Skeletal muscle satellite cell (primary cell): Measurements from ENCODE around the gene TCF12.
A peak's percentile ranks its signal among the peaks of the same experiment; 100 is the strongest.

Source experiments
- H3K27me3 ChIP-seq: 2 replicates; pipeline ENCODE4 v1.7.0; 2013; ENCODE audit warnings: low read length; ENCODE audit not compliant: control insufficient read depth, insufficient read depth
- H3K36me3 ChIP-seq: 2 replicates; pipeline ENCODE4 v1.7.0; 2013; ENCODE audit warnings: mild to moderate bottlenecking, control low read depth, low read length; ENCODE audit not compliant: insufficient read depth
- H3K4me1 ChIP-seq: 2 replicates; pipeline ENCODE4 v1.7.0; 2013; ENCODE audit warnings: low read length; ENCODE audit not compliant: control insufficient read depth, insufficient read depth
- H3K4me2 ChIP-seq: 2 replicates; pipeline ENCODE4 v1.7.0; 2013; ENCODE audit warnings: mild to moderate bottlenecking, low read length
- H3K4me3 ChIP-seq: 2 replicates; pipeline ENCODE4 v1.7.0; 2013; ENCODE audit warnings: low read length
- H3K9ac ChIP-seq: 2 replicates; pipeline ENCODE4 v1.7.0; 2013; ENCODE audit warnings: mild to moderate bottlenecking, low read depth, low read length, moderate library complexity
- H3K9me3 ChIP-seq: replicated peaks from 2 replicates; pipeline ENCODE4 v1.7.0; 2013; ENCODE audit warnings: mild to moderate bottlenecking, control low read depth, low read length

The TCF12 gene

GRCh38 chr15:57216288-57216687 lies 297.8 kb downstream of the TCF12 start:
- H3K4me2 ChIP-seq: peak overlapping the region; percentile 79
- no peaks in the 10 kb centered on the region for H3K27me3 ChIP-seq
- peak overlapping the region; percentile 49 for H3K4me3 ChIP-seq
- peaks cover 79% of the 10 kb centered on the region for H3K4me1 ChIP-seq
- no peaks in the 10 kb centered on the region for H3K36me3 ChIP-seq
- peak overlapping the region; percentile 45 for H3K9ac ChIP-seq
- no peaks in the 10 kb centered on the region for H3K9me3 ChIP-seq

- Histone ChIP-seq H3K4me2 (peak overlapping the region; percentile 79), H3K27me3 (no peaks in the 10 kb centered on the region), H3K36me3 (no peaks in the 10 kb centered on the region), H3K4me3 (peak overlapping the region; percentile 50), H3K9me3 (no peaks in the 10 kb centered on the region), H3K4me1 (peaks cover 94% of the 10 kb centered on the region), H3K9ac (peak overlapping the region; percentile 78)
Measured at GRCh38 chr15:57217778-57218598, 299.5 kb downstream of the TCF12 start.

DNA sequence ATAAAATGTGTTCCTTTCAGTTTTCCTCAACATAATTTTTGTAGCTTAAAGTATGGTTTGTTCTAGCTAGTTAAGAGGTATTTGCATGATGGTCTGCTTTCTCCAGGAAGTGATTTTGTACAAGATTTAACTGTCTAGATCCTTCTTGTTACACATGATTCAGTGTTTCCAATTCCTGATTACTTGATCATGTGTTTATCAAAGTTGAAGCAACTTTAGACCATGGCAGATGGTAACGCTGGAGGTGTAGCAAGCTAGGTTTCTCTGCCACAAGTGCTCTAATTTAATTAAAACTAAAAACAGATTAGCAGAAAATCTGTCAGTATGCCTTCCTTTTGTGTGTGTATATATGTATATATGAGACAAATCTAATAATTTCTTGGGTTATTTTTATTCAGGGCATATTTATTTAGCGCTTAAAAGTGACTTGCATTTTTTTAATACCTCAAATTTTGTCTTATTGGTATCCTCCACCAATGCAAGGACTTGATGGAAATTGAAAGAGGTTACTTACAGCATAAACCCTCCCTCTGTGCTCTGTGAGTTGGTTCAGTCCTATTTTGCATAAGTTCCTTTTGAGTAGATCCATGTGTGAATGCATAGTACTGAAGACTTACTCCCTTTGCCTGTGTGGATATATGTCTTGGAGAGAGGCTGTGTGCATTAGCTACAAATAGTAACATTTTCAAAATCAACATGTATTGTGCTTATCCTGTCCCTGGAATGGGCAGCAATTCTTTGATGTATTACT lies 300.6 kb downstream of the TCF12 start:
- peaks cover 89% of the 10 kb centered on the region for H3K4me1 ChIP-seq
- peak overlapping the region; percentile 50 for H3K4me3 ChIP-seq
- peak overlapping the region; percentile 79 for H3K4me2 ChIP-seq
- no peaks in the 10 kb centered on the region for H3K9me3 ChIP-seq
- H3K27me3 ChIP-seq: no peaks in the 10 kb centered on the region
- H3K36me3 ChIP-seq: no peaks in the 10 kb centered on the region
- H3K9ac ChIP-seq: peak overlapping the region; percentile 78

- H3K4me2 ChIP-seq: peak overlapping the region; percentile 43
- peak overlapping the region; percentile 52 for H3K9ac ChIP-seq
- peak overlapping the region; percentile 37 for H3K4me3 ChIP-seq
- H3K9me3 ChIP-seq: no peaks in the 10 kb centered on the region
- H3K4me1 ChIP-seq: peaks cover 87% of the 10 kb centered on the region
- no peaks in the 10 kb centered on the region for H3K27me3 ChIP-seq
- no peaks in the 10 kb centered on the region for H3K36me3 ChIP-seq
Measured at GRCh38 chr15:57220205-57220604, 301.8 kb downstream of the TCF12 start.

GRCh38 chr15:57221134-57221533 lies 302.7 kb downstream of the TCF12 start:
- Histone ChIP-seq H3K4me1 (peaks cover 78% of the 10 kb centered on the region), H3K4me2 (peak overlapping the region; percentile 43), H3K27me3 (no peaks in the 10 kb centered on the region), H3K9me3 (no peaks in the 10 kb centered on the region), H3K36me3 (no peaks in the 10 kb centered on the region), H3K9ac (peak overlapping the region; percentile 52), H3K4me3 (peak overlapping the region; percentile 37)

GRCh38 chr15:57223345-57223744 lies 304.9 kb downstream of the TCF12 start:
- H3K4me2 ChIP-seq: no peak overlapping the region
- H3K36me3 ChIP-seq: no peaks in the 10 kb centered on the region
- peaks cover 72% of the 10 kb centered on the region for H3K4me1 ChIP-seq
- no peak overlapping the region for H3K9ac ChIP-seq
- H3K9me3 ChIP-seq: no peaks in the 10 kb centered on the region
- no peak overlapping the region for H3K4me3 ChIP-seq
- H3K27me3 ChIP-seq: no peaks in the 10 kb centered on the region

- Histone ChIP-seq H3K4me2 (peak overlapping the region; percentile 53), H3K27me3 (no peaks in the 10 kb centered on the region), H3K9me3 (no peaks in the 10 kb centered on the region), H3K4me3 (no peak overlapping the region), H3K9ac (no peak overlapping the region), H3K4me1 (peaks cover 67% of the 10 kb centered on the region), H3K36me3 (no peaks in the 10 kb centered on the region)
Measured at GRCh38 chr15:57223887-57224286, 305.4 kb downstream of the TCF12 start.

- peak overlapping the region; percentile 53 for H3K4me2 ChIP-seq
- peak overlapping the region; percentile 48 for H3K9ac ChIP-seq
- no peaks in the 10 kb centered on the region for H3K9me3 ChIP-seq
- no peak overlapping the region for H3K4me3 ChIP-seq
- H3K36me3 ChIP-seq: no peaks in the 10 kb centered on the region
- H3K27me3 ChIP-seq: no peaks in the 10 kb centered on the region
- peaks cover 60% of the 10 kb centered on the region for H3K4me1 ChIP-seq
Measured at GRCh38 chr15:57224664-57225063, 306.2 kb downstream of the TCF12 start.

GRCh38 chr15:57227166-57227565 lies 308.7 kb downstream of the TCF12 start:
- Histone ChIP-seq H3K27me3 (no peaks in the 10 kb centered on the region), H3K9me3 (no peaks in the 10 kb centered on the region), H3K4me1 (peaks cover 39% of the 10 kb centered on the region), H3K36me3 (peaks cover under 1% of the 10 kb centered on the region), H3K4me3 (no peak overlapping the region), H3K4me2 (no peak overlapping the region), H3K9ac (no peak overlapping the region)

DNA sequence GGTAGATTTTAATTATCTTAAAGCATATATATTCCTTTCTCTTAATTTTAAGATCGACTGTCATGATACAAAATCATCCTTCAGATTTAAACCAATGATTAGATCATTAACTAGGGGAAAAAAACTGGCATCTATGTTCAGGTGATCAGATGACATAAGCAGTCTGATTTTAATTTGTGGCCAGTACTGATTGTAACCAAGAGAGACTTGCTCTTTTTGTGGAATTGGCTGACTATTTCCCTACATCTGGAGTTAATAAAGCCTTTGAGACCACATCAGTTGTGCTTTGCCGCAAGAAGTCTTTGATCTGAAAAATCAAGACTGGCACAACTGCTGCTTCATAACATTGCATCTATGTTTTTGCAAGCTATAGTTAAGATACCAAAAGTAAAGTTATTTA lies 309.5 kb downstream of the TCF12 start:
- H3K4me3 ChIP-seq: no peak overlapping the region
- peak overlapping the region; percentile 52 for H3K4me2 ChIP-seq
- no peaks in the 10 kb centered on the region for H3K27me3 ChIP-seq
- H3K9me3 ChIP-seq: no peaks in the 10 kb centered on the region
- H3K4me1 ChIP-seq: peaks cover 31% of the 10 kb centered on the region
- H3K9ac ChIP-seq: no peak overlapping the region
- peaks cover 6% of the 10 kb centered on the region for H3K36me3 ChIP-seq

GRCh38 chr15:57228395-57228794 lies 310.0 kb downstream of the TCF12 start:
- H3K27me3 ChIP-seq: no peaks in the 10 kb centered on the region
- H3K9ac ChIP-seq: no peak overlapping the region
- no peak overlapping the region for H3K4me2 ChIP-seq
- peaks cover 29% of the 10 kb centered on the region for H3K4me1 ChIP-seq
- H3K9me3 ChIP-seq: no peaks in the 10 kb centered on the region
- H3K4me3 ChIP-seq: no peak overlapping the region
- H3K36me3 ChIP-seq: peaks cover 10% of the 10 kb centered on the region
